A673 (cell line): ENCODE data around the gene ARSB. TPM values are rescaled to one million over a fixed set of nuclear protein-coding genes. Genes with fewer than 3 reads are reported as not detected.

Source experiments
- BruUV-seq: library from RNA; stranded (reverse); fragments of 400-500 nt; replicated peaks from 2 replicates; lab custom pipeline; 2021; lab: Mats Ljungman, UMichigan
- CTCF ChIA-PET: fragments of 300-600 bp; sonication (Branson Sonifier 250); formaldehyde crosslinking; loops from one replicate; lab custom pipeline; 2022; ENCODE audit warnings: antibody characterized with exemption; lab: Charles Lee
- POLR2A ChIA-PET: fragments of 300-600 bp; sonication (Branson Sonifier 250); formaldehyde crosslinking; loops from one replicate; lab custom pipeline; 2022; ENCODE audit warnings: antibody characterized with exemption; ENCODE audit not compliant: low non-redundant PET; lab: Charles Lee
- DNase-seq: peaks from one replicate; pipeline ENCODE4 v3.0.0-alpha.2; 2015; ENCODE audit warnings: low spot score
- H3K27ac ChIP-seq: fragments of 200-600 bp; sonication (generic); 2 replicates; pipeline ENCODE4 v1.5.1; 2016; ENCODE audit warnings: mixed run types, low read depth, mild to moderate bottlenecking, mixed read lengths, antibody characterized with exemption, low read length; ENCODE audit not compliant: poor library complexity, severe bottlenecking
- H3K27me3 ChIP-seq: fragments of 200-600 bp; sonication (generic); replicated peaks from 2 replicates; pipeline ENCODE4 v1.6.1; 2017; ENCODE audit warnings: mixed run types, low read depth, mild to moderate bottlenecking, mixed read lengths, antibody characterized with exemption, low read length; ENCODE audit not compliant: insufficient read depth, poor library complexity
- H3K36me3 ChIP-seq: fragments of 200-600 bp; sonication (generic); 2 replicates; pipeline ENCODE4 v1.6.1; 2016; ENCODE audit warnings: mixed run types, mild to moderate bottlenecking, mixed read lengths, antibody characterized with exemption, low read length; ENCODE audit not compliant: insufficient read depth, poor library complexity, severe bottlenecking
- H3K4me1 ChIP-seq: fragments of 200-600 bp; sonication (generic); 2 replicates; pipeline ENCODE4 v1.6.1; 2017; ENCODE audit warnings: mixed run types, mild to moderate bottlenecking, mixed read lengths, antibody characterized with exemption, low read length; ENCODE audit not compliant: insufficient read depth, poor library complexity, severe bottlenecking
- H3K4me3 ChIP-seq: fragments of 200-600 bp; sonication (generic); 2 replicates; pipeline ENCODE4 v1.5.1; 2016; ENCODE audit warnings: low read depth, mixed run types, mild to moderate bottlenecking, mixed read lengths, low read length; ENCODE audit not compliant: poor library complexity, severe bottlenecking
- H3K9me3 ChIP-seq: fragments of 200-600 bp; sonication (generic); 2 replicates; pipeline ENCODE4 v1.6.1; 2016; ENCODE audit warnings: mixed run types, low read depth, mild to moderate bottlenecking, mixed read lengths, antibody characterized with exemption, low read length; ENCODE audit not compliant: poor library complexity, severe bottlenecking
- EZH2 ChIP-seq: fragments of 200-600 bp; sonication (generic); IDR thresholded peaks from 2 replicates; pipeline ENCODE4 v1.6.1; 2017; ENCODE audit warnings: borderline replicate concordance, low read depth, mild to moderate bottlenecking, mixed read lengths, antibody characterized with exemption, low read length; ENCODE audit not compliant: poor library complexity, severe bottlenecking
- intact Hi-C: fragments of 100-400 bp; cut with micrococcal nuclease; formaldehyde crosslinking; loops from one replicate; pipeline ENCODE4 v1.10.0; 2022; ENCODE audit not compliant: unreplicated experiment
- total RNA-seq: library from RNA; stranded (reverse); gene quantifications from 2 replicates; pipeline ENCODE4 v1.2.3, GENCODE V29; 2021
- TF ChIP-seq, protein P1 (sequence below): fragments of 300-800, 200-600 bp; sonication (generic); conservative IDR thresholded peaks from 2 replicates; pipeline ENCODE4 v1.5.1; 2017; ENCODE audit warnings: low read depth, mild to moderate bottlenecking, antibody characterized with exemption, low read length, moderate library complexity, mixed read lengths

ARSB gene
- total RNA-seq, 1 experiment from 2014 or later, result 16.8 TPM

- no peaks in the 10 kb centered on the region for H3K36me3 ChIP-seq
- TF ChIP-seq EZH2, result no peak
- TF ChIP-seq, protein P1, sequence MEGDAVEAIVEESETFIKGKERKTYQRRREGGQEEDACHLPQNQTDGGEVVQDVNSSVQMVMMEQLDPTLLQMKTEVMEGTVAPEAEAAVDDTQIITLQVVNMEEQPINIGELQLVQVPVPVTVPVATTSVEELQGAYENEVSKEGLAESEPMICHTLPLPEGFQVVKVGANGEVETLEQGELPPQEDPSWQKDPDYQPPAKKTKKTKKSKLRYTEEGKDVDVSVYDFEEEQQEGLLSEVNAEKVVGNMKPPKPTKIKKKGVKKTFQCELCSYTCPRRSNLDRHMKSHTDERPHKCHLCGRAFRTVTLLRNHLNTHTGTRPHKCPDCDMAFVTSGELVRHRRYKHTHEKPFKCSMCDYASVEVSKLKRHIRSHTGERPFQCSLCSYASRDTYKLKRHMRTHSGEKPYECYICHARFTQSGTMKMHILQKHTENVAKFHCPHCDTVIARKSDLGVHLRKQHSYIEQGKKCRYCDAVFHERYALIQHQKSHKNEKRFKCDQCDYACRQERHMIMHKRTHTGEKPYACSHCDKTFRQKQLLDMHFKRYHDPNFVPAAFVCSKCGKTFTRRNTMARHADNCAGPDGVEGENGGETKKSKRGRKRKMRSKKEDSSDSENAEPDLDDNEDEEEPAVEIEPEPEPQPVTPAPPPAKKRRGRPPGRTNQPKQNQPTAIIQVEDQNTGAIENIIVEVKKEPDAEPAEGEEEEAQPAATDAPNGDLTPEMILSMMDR, result no peak
- no peaks in the 10 kb centered on the region for H3K4me1 ChIP-seq
- no peak for DNase-seq
- H3K4me3 ChIP-seq, result no peak overlapping the region
- intact Hi-C loops, result no loop called here
- ChIA-PET POLR2A (no interaction called here), CTCF (no interaction called here)
- no TSS peak for BruUV-seq
- no peaks in the 10 kb centered on the region for H3K9me3 ChIP-seq
- no peaks in the 10 kb centered on the region for H3K27me3 ChIP-seq
- H3K27ac ChIP-seq, result no peak overlapping the region
These were observed 193.5 kb downstream of the ARSB start for GRCh38 chr5:78791501-78792100.

GRCh38 chr5:78787783-78788182 is 197.3 kb downstream of the ARSB start:
- Histone ChIP-seq H3K4me3 (no peak overlapping the region), H3K27ac (no peak overlapping the region), H3K27me3 (no peaks in the 10 kb centered on the region), H3K4me1 (no peaks in the 10 kb centered on the region), H3K36me3 (no peaks in the 10 kb centered on the region), H3K9me3 (no peaks in the 10 kb centered on the region)
- POLR2A ChIA-PET, result interaction anchor here (0.5 kb wide), 1 partner anchor 321 kb away, joined by 3 read pairs; no protein-coding TSS in a partner anchor
- no peak for TF ChIP-seq EZH2
- TF ChIP-seq, protein P1, result no peak
- intact Hi-C loops, result no loop called here
- DNase-seq, result no peak
- BruUV-seq, result no TSS peak
- CTCF ChIA-PET, result no interaction called here

GRCh38 chr5:78785454-78785853 is 199.7 kb downstream of the ARSB start:
- intact Hi-C loops, result no loop called here
- BruUV-seq, result no TSS peak
- no peak overlapping the region for H3K4me3 ChIP-seq

More at GRCh38 chr5:78785454-78785853, 199.7 kb downstream of the ARSB start:
- Histone ChIP-seq H3K27me3 (no peaks in the 10 kb centered on the region), H3K27ac (no peak overlapping the region), H3K9me3 (no peaks in the 10 kb centered on the region), H3K36me3 (no peaks in the 10 kb centered on the region), H3K4me1 (no peaks in the 10 kb centered on the region)
- no peak for DNase-seq
- ChIA-PET CTCF (no interaction called here), POLR2A (no interaction called here)
- TF ChIP-seq, protein P1, result no peak
- no peak for TF ChIP-seq EZH2
